ENCODE data around the gene RFK. TPM values are rescaled to one million over a fixed set of nuclear protein-coding genes. Genes with fewer than 3 reads are reported as not detected.

RFK gene
- total RNA-seq, 1 donor from 2014 or later, result 16.3 TPM

- ATAC-seq (no peak), DNase-seq (ENCODE audit: low spot score) (no peak)
- intact Hi-C loops (cut with DNase I), result no loop called here
Measured at GRCh38 chr9:76351006-76351405, 43.2 kb downstream of the RFK start.

DNA sequence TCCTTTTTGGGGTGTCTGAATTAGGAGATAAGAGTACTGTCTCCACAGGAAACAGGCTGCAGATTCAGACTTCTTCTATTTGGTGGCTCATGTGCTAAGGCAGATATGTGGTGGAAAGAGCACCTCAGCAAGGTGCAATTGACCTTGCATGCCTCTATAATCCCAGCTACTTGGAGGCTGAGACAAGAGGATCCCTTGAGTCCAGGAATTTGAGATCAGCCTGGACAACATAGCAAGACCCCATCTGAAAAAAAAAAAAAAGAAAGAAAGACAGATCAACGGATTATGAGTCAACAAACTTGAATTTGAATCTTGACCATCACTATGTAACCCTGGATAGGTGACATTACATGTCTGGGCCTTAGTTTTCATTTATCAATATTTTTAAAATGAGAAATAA, 44.4 kb downstream of the RFK start:
- no peak for DNase-seq (ENCODE audit: low spot score)
- ATAC-seq, result no peak
- intact Hi-C loops (cut with DNase I), result no loop called here

DNA sequence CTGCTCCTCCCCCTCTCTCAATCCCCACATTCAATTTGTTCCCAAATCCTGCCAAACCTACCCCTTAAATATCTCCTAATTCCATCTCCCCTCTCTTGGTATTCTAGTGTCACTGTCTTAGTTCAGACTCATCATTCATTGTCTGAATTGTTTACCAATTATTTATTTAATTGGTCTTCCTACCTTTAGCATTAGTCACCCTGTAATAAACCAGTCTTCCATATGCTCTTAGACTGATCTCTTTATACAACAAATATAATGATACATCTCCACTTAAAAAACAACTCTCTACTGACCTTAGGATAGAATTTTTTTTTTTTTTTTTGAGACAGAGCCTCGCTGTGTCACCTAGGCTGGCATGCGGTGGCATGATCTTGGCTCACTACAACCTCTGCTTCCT, 51.4 kb downstream of the RFK start:
- no peak for ATAC-seq
- DNase-seq (ENCODE audit: low spot score), result no peak
- intact Hi-C loops (cut with DNase I), result no loop called here

- DNase-seq (ENCODE audit: low spot score) (no peak), ATAC-seq (no peak)
- intact Hi-C loops (cut with DNase I), result no loop called here
Measured at GRCh38 chr9:76342201-76342600, 52.0 kb downstream of the RFK start.

DNA sequence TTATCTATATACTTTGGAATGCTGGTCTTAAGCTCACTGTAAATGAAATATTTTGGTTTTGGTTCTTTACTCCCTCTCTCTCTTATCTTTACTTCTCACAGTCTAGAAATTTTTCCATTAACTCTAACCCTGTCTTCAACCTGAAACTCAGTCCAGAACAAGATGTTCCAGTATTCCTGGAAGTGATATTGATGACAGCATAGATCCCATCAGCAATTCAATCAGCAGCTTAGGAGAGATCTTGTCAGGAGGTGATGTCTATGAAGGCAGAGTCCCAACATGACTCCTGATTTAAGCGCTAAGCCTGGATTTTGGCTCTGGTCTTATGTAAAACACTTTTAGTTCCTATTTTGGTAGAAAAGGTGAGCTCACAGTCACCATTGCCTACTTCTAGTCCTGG, 52.6 kb downstream of the RFK start:
- DNase-seq (ENCODE audit: low spot score), result no peak
- ATAC-seq, result no peak
- intact Hi-C loops (cut with DNase I), result no loop called here

DNA sequence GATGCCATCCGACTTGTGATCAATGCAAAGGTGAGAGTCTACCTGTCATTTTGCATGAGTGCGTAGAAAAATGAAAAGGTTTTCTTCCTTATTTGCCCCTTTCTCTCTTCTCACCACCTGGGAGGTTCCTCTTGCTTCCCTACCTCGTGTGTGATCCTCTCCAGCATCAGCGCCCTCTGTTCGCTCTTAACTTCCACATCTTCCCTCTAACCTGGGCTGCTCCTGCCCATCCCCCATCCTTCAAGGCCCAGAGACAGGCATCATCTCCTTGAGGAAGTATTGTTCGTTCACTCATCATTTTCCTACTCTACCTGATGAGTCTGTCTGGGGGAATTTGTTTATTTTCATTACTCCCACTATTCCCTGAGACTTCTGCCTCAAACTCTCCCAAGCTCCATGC, 55.8 kb downstream of the RFK start:
- intact Hi-C loops (cut with DNase I), result no loop called here
- DNase-seq (ENCODE audit: low spot score) (no peak), ATAC-seq (no peak)

- no peak for DNase-seq (ENCODE audit: low spot score)
- intact Hi-C loops (cut with DNase I), result no loop called here
- ATAC-seq, result no peak
Measured at GRCh38 chr9:76336027-76336426, 58.2 kb downstream of the RFK start.

Other genes starting within 250 kb of the RFK start
- gene GCNT1, start 64.8 kb upstream of the RFK start, total RNA-seq, result 9.2 TPM